Activated T-helper 1 cell treated with anti-CD3 and anti-CD28 coated beads, Interleukin-12 subunit alpha, Interleukin-12 subunit beta, Interleukin-2, Interleukin-4 antibody, amounts not matched to agents 30 ng/mL and 10 ng/mL and 1 ng/mL, durations not matched to agents 14 hours and 24 hours and 36 hours (primary cell): ENCODE measurements around the gene DDX42. TPM values are rescaled to one million over a fixed set of nuclear protein-coding genes. Genes with fewer than 3 reads are reported as not detected.

Experiments
- DNase-seq: peaks from one replicate; pipeline ENCODE4 v3.0.0; 2021; ENCODE audit warnings: low spot score
- H3K27ac Mint-ChIP-seq: one replicate; pipeline ENCODE4 v1.8.0; 2021; ENCODE audit warnings: mild to moderate bottlenecking, mixed read lengths
- H3K27me3 Mint-ChIP-seq: one replicate; pipeline ENCODE4 v1.8.0; 2022; ENCODE audit warnings: mild to moderate bottlenecking, moderate library complexity, mixed read lengths; ENCODE audit not compliant: insufficient read depth
- H3K36me3 Mint-ChIP-seq: one replicate; pipeline ENCODE4 v1.8.0; 2021; ENCODE audit warnings: low read depth, mixed read lengths
- H3K4me1 Mint-ChIP-seq: one replicate; pipeline ENCODE4 v1.8.0; 2021; ENCODE audit warnings: low read depth, mixed read lengths
- H3K4me3 Mint-ChIP-seq: one replicate; pipeline ENCODE4 v1.8.0; 2021; ENCODE audit warnings: mild to moderate bottlenecking, moderate library complexity, mixed read lengths
- H3K9me3 Mint-ChIP-seq: one replicate; pipeline ENCODE4 v1.8.0; 2021; ENCODE audit warnings: mixed read lengths
- intact Hi-C: fragments of 100-400 bp; cut with micrococcal nuclease; formaldehyde crosslinking; loops from one replicate; pipeline ENCODE4 v1.15.1; 2024
- total RNA-seq: library from RNA; stranded (reverse); gene quantifications from 2 replicates; pipeline ENCODE4 v1.2.3, GENCODE V29; 2022

DDX42 gene
- total RNA-seq, 1 donor from 2014 or later: 149 TPM

- peaks cover 58% of the 10 kb centered on the region for H3K36me3 Mint-ChIP-seq
- peak overlapping the region; percentile 52 for H3K27ac Mint-ChIP-seq
Measured at GRCh38 chr17:63762161-63763078, 11.6 kb upstream of the DDX42 start.

GRCh38 chr17:63764716-63765115 is 9.3 kb upstream of the DDX42 start:
- Mint-ChIP-seq H3K27ac (no peak overlapping the region), H3K4me1 (peaks cover 35% of the 10 kb centered on the region), H3K27me3 (no peaks in the 10 kb centered on the region), H3K4me3 (no peak overlapping the region), H3K36me3 (peaks cover 49% of the 10 kb centered on the region), H3K9me3 (no peaks in the 10 kb centered on the region)
- intact Hi-C loops: no loop called here
- no peak for DNase-seq

More at GRCh38 chr17:63762161-63763078, 11.6 kb upstream of the DDX42 start:
- DNase-seq: no peak
- Mint-ChIP-seq H3K4me3 (no peak overlapping the region), H3K4me1 (peaks cover 28% of the 10 kb centered on the region), H3K27me3 (no peaks in the 10 kb centered on the region), H3K9me3 (no peaks in the 10 kb centered on the region)
- intact Hi-C loops: no loop called here

- H3K9me3 Mint-ChIP-seq: no peaks in the 10 kb centered on the region
- no peak overlapping the region for H3K27ac Mint-ChIP-seq
- H3K27me3 Mint-ChIP-seq: no peaks in the 10 kb centered on the region
- H3K4me3 Mint-ChIP-seq: no peak overlapping the region
- peaks cover 45% of the 10 kb centered on the region for H3K4me1 Mint-ChIP-seq
- intact Hi-C loops: no loop called here
- H3K36me3 Mint-ChIP-seq: peaks cover 37% of the 10 kb centered on the region
- no peak for DNase-seq
Measured at GRCh38 chr17:63766754-63767153, 7.2 kb upstream of the DDX42 start.

- no peak overlapping the region for H3K4me3 Mint-ChIP-seq
- no peaks in the 10 kb centered on the region for H3K9me3 Mint-ChIP-seq
- intact Hi-C loops: no loop called here
- H3K4me1 Mint-ChIP-seq: peaks cover 49% of the 10 kb centered on the region
- DNase-seq: no peak
- H3K36me3 Mint-ChIP-seq: peaks cover 34% of the 10 kb centered on the region
- H3K27me3 Mint-ChIP-seq: no peaks in the 10 kb centered on the region
- no peak overlapping the region for H3K27ac Mint-ChIP-seq
Measured at GRCh38 chr17:63768433-63768832, 5.5 kb upstream of the DDX42 start.

- peaks cover 59% of the 10 kb centered on the region for H3K4me1 Mint-ChIP-seq
- H3K9me3 Mint-ChIP-seq: no peaks in the 10 kb centered on the region
- H3K27ac Mint-ChIP-seq: peak overlapping the region; percentile 100
- intact Hi-C loops: loop anchor here (1.0 to 10.0 kb wide), 9 partner anchors 32 to 734 kb away; partner anchors contain the start of genes CEP95, DDX5, FTSJ3 and MAP3K3
- no peak for DNase-seq
- H3K4me3 Mint-ChIP-seq: peak overlapping the region; percentile 96
- peaks cover 23% of the 10 kb centered on the region for H3K36me3 Mint-ChIP-seq
- no peaks in the 10 kb centered on the region for H3K27me3 Mint-ChIP-seq
Measured at GRCh38 chr17:63772801-63773271, 1.1 kb upstream of the DDX42 start.

GRCh38 chr17:63773272-63774140 is 464 bp upstream of the DDX42 start, which contains the start of gene CCDC47:
TSS of gene CCDC47 (minus strand) at chr17:63773597. CDS start at chr17:63766175, 7,422 bp downstream.
- intact Hi-C loops: loop anchor here (1.0 to 10.0 kb wide), 11 partner anchors 32 to 733 kb away; partner anchors contain the start of genes CEP95, DCAF7, DDX5 and ERN1
- Mint-ChIP-seq H3K4me1 (peaks cover 63% of the 10 kb centered on the region), H3K4me3 (peak within 1 kb of the TSS; percentile 96), H3K9me3 (no peaks in the 10 kb centered on the region), H3K36me3 (peaks cover 25% of the 10 kb centered on the region), H3K27me3 (no peaks in the 10 kb centered on the region), H3K27ac (peak within 1 kb of the TSS; percentile 100)
- peak; percentile 99 for DNase-seq

GRCh38 chr17:63774969-63775265 is 947 bp downstream of the DDX42 start:
- Mint-ChIP-seq H3K27ac (peak overlapping the region; percentile 100), H3K36me3 (peaks cover 31% of the 10 kb centered on the region), H3K27me3 (no peaks in the 10 kb centered on the region), H3K4me1 (peaks cover 68% of the 10 kb centered on the region), H3K9me3 (no peaks in the 10 kb centered on the region), H3K4me3 (peak overlapping the region; percentile 96)
- no peak for DNase-seq
- intact Hi-C loops: loop anchor here (1.0 to 10.0 kb wide), 4 partner anchors 225 to 372 kb away; partner anchors contain the start of genes DCAF7 and ERN1

GRCh38 chr17:63775420-63775819 is 1.4 kb downstream of the DDX42 start:
- intact Hi-C loops: loop anchor here (10.0 kb wide), 1 partner anchor 351 kb away; no protein-coding TSS in a partner anchor
- no peaks in the 10 kb centered on the region for H3K27me3 Mint-ChIP-seq
- peaks cover 66% of the 10 kb centered on the region for H3K4me1 Mint-ChIP-seq
- H3K36me3 Mint-ChIP-seq: peaks cover 32% of the 10 kb centered on the region
- no peaks in the 10 kb centered on the region for H3K9me3 Mint-ChIP-seq
- no peak for DNase-seq
- H3K4me3 Mint-ChIP-seq: peak overlapping the region; percentile 96
- peak overlapping the region; percentile 100 for H3K27ac Mint-ChIP-seq

GRCh38 chr17:63780507-63780906 is 6.5 kb downstream of the DDX42 start:
- no peaks in the 10 kb centered on the region for H3K27me3 Mint-ChIP-seq
- H3K36me3 Mint-ChIP-seq: peaks cover 43% of the 10 kb centered on the region
- intact Hi-C loops: no loop called here
- peaks cover 69% of the 10 kb centered on the region for H3K4me1 Mint-ChIP-seq
- no peak for DNase-seq
- no peak overlapping the region for H3K27ac Mint-ChIP-seq
- H3K9me3 Mint-ChIP-seq: no peaks in the 10 kb centered on the region
- no peak overlapping the region for H3K4me3 Mint-ChIP-seq

- Mint-ChIP-seq H3K27ac (no peak overlapping the region), H3K4me3 (no peak overlapping the region), H3K36me3 (peaks cover 42% of the 10 kb centered on the region), H3K9me3 (no peaks in the 10 kb centered on the region), H3K27me3 (no peaks in the 10 kb centered on the region), H3K4me1 (peaks cover 69% of the 10 kb centered on the region)
- DNase-seq: no peak
- intact Hi-C loops: no loop called here
Measured at GRCh38 chr17:63780928-63781327, 7.0 kb downstream of the DDX42 start.

GRCh38 chr17:63783522-63783921 is 9.6 kb downstream of the DDX42 start:
- no peaks in the 10 kb centered on the region for H3K27me3 Mint-ChIP-seq
- H3K4me3 Mint-ChIP-seq: no peak overlapping the region
- intact Hi-C loops: no loop called here
- H3K27ac Mint-ChIP-seq: peak overlapping the region; percentile 44
- no peaks in the 10 kb centered on the region for H3K9me3 Mint-ChIP-seq
- H3K36me3 Mint-ChIP-seq: peaks cover 36% of the 10 kb centered on the region
- peaks cover 45% of the 10 kb centered on the region for H3K4me1 Mint-ChIP-seq
- no peak for DNase-seq

GRCh38 chr17:63785556-63785955 is 11.6 kb downstream of the DDX42 start:
- Mint-ChIP-seq H3K4me1 (peaks cover 36% of the 10 kb centered on the region), H3K4me3 (no peak overlapping the region), H3K27me3 (no peaks in the 10 kb centered on the region), H3K36me3 (peaks cover 32% of the 10 kb centered on the region), H3K9me3 (no peaks in the 10 kb centered on the region), H3K27ac (no peak overlapping the region)
- no peak for DNase-seq
- intact Hi-C loops: no loop called here
